ENCODE measurements around the gene PLEKHA1.

PLEKHA1 gene

DNA sequence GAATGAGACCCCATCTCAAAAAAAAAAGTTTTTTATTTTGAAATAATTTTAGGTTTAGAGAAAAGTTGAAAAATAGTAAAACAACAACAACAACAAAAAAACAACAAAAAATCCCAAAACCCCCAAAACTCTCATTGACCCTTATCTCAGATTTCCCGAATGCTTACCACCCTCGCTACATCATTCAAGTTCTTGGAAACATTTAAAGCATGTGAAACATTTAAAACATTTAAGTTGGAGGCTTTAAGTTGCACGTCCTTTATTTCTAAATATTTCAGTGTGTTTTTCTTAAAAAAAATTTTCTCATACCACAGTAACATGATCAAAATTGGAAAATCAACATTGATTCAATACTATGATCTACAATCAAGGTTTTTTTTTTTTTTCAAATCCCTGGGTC is 79.6 kb downstream of the PLEKHA1 start:
- ChIA-PET POLR2A (no interaction called here), CTCF (interaction anchor here (0.6 kb wide), 1 partner anchor 22 kb away, joined by 3 read pairs; no protein-coding TSS in a partner anchor)
- DNase-seq = no peak
- Histone ChIP-seq H3K36me3 (ENCODE audit: control insufficient read depth in 4 of 4, insufficient read depth in 4 of 4, low read length in 3 of 4) (no peaks in the 10 kb centered on the region), H3K4me1 (ENCODE audit: control extremely low read depth in 1 of 4, control insufficient read depth in 4 of 4, insufficient read depth in 4 of 4, low read length in 3 of 4) (no peaks in the 10 kb centered on the region), H3K27me3 (replicated peaks in 2 of 5; ENCODE audit: control insufficient read depth in 4 of 5, insufficient read depth in 5 of 5, low read length in 4 of 5) (peaks cover 5 to 61% (median 27%) of the 10 kb centered on the region in 5 experiments), H3K9me3 (ENCODE audit: control extremely low read depth in 1 of 5, control insufficient read depth in 4 of 5, insufficient read depth in 2 of 5, low read depth in 1 of 5, low read length in 4 of 5) (no peaks in the 10 kb centered on the region), H3K27ac (ENCODE audit: insufficient read depth in 1 of 2, low read depth in 1 of 2, low read length in 2 of 2, poor library complexity in 1 of 2, severe bottlenecking in 2 of 2) (no peak overlapping the region), H3K4me3 (ENCODE audit: control insufficient read depth in 1 of 7, extremely low read depth in 1 of 7, insufficient read depth in 4 of 7, low read depth in 2 of 7, low read length in 6 of 7) (no peak overlapping the region)
- no CpG with 5 or more reads among the region's 3 CpGs for WGBS (ENCODE audit: insufficient coverage)

DNA sequence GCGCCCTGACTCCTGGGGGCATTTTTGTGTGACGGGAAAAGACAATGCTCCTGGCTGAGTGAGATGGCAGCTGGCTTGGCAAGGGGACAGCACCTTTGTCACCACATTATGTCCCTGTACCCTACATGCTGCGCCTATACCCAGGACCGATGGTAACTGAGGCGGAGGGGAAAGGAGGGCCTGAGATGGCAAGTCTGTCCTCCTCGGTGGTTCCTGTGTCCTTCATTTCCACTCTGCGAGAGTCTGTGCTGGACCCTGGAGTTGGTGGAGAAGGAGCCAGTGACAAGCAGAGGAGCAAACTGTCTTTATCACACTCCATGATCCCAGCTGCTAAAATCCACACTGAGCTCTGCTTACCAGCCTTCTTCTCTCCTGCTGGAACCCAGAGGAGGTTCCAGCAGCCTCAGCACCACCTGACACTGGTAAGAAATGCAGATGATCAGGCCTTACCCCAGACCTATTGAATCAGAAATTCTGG is 80.1 kb downstream of the PLEKHA1 start, which contains the start of gene ARMS2:
ARMS2 (plus strand) TSS at position 51 of the 478 bp plus-strand sequence; CDS start at position 126, 75 bp downstream.
- Histone ChIP-seq H3K36me3 (ENCODE audit: control insufficient read depth in 4 of 4, insufficient read depth in 4 of 4, low read length in 3 of 4) (no peaks in the 10 kb centered on the region), H3K27me3 (replicated peaks in 2 of 5; ENCODE audit: control insufficient read depth in 4 of 5, insufficient read depth in 5 of 5, low read length in 4 of 5) (peaks cover 5 to 67% (median 26%) of the 10 kb centered on the region in 5 experiments), H3K4me3 (ENCODE audit: control insufficient read depth in 1 of 7, extremely low read depth in 1 of 7, insufficient read depth in 4 of 7, low read depth in 2 of 7, low read length in 6 of 7) (no peak within 1 kb of the TSS), H3K4me1 (ENCODE audit: control extremely low read depth in 1 of 4, control insufficient read depth in 4 of 4, insufficient read depth in 4 of 4, low read length in 3 of 4) (no peaks in the 10 kb centered on the region), H3K9me3 (ENCODE audit: control extremely low read depth in 1 of 5, control insufficient read depth in 4 of 5, insufficient read depth in 2 of 5, low read depth in 1 of 5, low read length in 4 of 5) (no peaks in the 10 kb centered on the region), H3K27ac (ENCODE audit: insufficient read depth in 1 of 2, low read depth in 1 of 2, low read length in 2 of 2, poor library complexity in 1 of 2, severe bottlenecking in 2 of 2) (no peak within 1 kb of the TSS)
- DNase-seq = no peak
- POLR2A ChIA-PET = interaction anchor here (0.8 kb wide), 1 partner anchor 12 kb away, joined by 4 read pairs; no protein-coding TSS in a partner anchor
- 97% methylated on average over 5 of the region's 7 CpGs for WGBS (ENCODE audit: insufficient coverage)
- CTCF ChIA-PET = no interaction called here

DNA sequence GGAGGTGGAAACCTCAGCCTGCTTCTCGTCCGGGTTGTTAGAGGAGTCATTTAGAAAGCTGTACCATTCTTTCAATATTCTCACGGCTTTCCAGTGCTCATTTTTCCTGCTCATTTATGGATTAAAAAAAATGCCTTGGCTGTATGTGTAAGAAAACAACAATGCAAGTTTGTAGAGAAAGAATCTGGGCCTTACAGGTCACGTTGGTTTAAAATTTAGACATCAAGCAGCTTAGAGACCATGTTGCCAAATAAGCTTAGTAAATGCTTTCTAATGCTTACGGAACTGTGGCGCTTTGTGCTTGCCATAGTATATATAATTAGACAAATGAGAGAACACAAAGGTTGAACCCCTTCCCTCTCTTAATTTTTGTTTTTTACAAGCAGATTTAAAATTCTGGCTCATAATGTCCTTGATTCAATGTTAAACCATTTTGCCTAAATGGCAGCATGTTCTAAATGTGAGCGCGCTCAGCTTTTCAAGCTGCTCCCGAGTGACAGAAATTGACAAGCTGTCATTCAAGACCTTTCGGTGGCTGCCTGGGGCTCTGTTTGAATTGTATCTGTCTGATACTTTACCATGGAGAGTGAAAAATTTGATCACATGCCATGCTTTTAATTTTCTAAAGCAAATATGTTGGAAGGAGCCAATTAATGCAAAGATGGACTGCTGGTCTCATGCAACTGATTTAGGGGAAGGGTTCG is 81.0 kb downstream of the PLEKHA1 start:
- POLR2A ChIA-PET = interaction anchor here (0.8 kb wide), 1 partner anchor 11 kb away, joined by 4 read pairs; no protein-coding TSS in a partner anchor
- CTCF ChIA-PET = no interaction called here
- DNase-seq = no peak
- WGBS (ENCODE audit: insufficient coverage) = 95% methylated on average over 6 of the region's 11 CpGs
- H3K36me3 ChIP-seq (ENCODE audit: control insufficient read depth in 4 of 4, insufficient read depth in 4 of 4, low read length in 3 of 4) = no peaks in the 10 kb centered on the region
- peaks cover 0 to 5% (median 1%) of the 10 kb centered on the region in 4 experiments for H3K4me1 ChIP-seq (ENCODE audit: control extremely low read depth in 1 of 4, control insufficient read depth in 4 of 4, insufficient read depth in 4 of 4, low read length in 3 of 4)
- H3K27ac ChIP-seq (ENCODE audit: insufficient read depth in 1 of 2, low read depth in 1 of 2, low read length in 2 of 2, poor library complexity in 1 of 2, severe bottlenecking in 2 of 2) = no peak overlapping the region
- peaks cover 5 to 68% (median 34%) of the 10 kb centered on the region in 5 experiments for H3K27me3 ChIP-seq (replicated peaks in 2 of 5; ENCODE audit: control insufficient read depth in 4 of 5, insufficient read depth in 5 of 5, low read length in 4 of 5)
- H3K4me3 ChIP-seq (ENCODE audit: control insufficient read depth in 1 of 7, extremely low read depth in 1 of 7, insufficient read depth in 4 of 7, low read depth in 2 of 7, low read length in 6 of 7) = no peak overlapping the region
- H3K9me3 ChIP-seq (ENCODE audit: control extremely low read depth in 1 of 5, control insufficient read depth in 4 of 5, insufficient read depth in 2 of 5, low read depth in 1 of 5, low read length in 4 of 5) = no peaks in the 10 kb centered on the region

DNA sequence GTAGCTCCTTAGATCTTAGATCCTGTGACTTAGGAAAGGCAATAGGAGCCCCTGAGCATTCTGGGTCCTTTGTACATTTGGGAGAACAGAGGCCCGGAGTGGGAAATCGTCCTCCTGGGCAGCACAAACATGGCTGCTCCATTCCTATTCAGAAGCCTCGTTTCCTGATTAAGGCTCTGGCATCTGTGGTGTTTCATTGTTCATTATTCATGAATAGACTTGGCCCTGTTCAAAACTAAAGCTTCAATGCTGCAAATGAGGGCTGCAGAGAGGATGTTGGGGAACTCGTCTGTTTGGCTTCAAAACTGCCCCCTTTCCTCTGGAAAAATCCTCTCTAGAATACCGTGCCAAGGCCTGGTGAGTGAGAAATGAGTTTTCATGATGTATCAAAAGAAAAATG is 83.4 kb downstream of the PLEKHA1 start:
- H3K27me3 ChIP-seq (replicated peaks in 2 of 5; ENCODE audit: control insufficient read depth in 4 of 5, insufficient read depth in 5 of 5, low read length in 4 of 5) = peaks cover 5 to 82% (median 43%) of the 10 kb centered on the region in 5 experiments
- CTCF ChIA-PET = interaction anchor here (1.0 kb wide), 1 partner anchor 23 kb away, joined by 4 read pairs; no protein-coding TSS in a partner anchor

DNA sequence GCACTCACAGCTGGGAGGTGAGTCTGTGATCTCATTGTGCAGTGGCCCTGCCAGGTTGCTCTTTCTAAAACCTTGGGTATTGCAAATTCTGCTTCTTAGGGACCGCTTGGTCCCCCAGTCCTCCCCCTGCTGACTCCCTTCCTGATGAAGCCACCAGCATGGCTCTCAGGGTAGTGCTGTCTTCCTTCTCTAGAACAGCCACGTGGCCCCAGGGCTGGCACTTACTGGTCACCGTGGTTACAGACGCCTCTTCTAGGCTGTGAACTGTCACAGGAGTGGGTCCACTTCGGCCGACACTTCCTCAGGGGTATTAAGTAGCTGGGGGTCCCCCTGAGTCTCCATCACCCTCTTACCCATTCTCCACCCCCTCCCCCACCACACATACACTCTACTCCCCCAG is 84.2 kb downstream of the PLEKHA1 start:
- ChIA-PET CTCF (no interaction called here), POLR2A (no interaction called here)
- DNase-seq = no peak
- WGBS (ENCODE audit: insufficient coverage) = 59% methylated on average over 5 of the region's 6 CpGs
- H3K27ac ChIP-seq (ENCODE audit: insufficient read depth in 1 of 2, low read depth in 1 of 2, low read length in 2 of 2, poor library complexity in 1 of 2, severe bottlenecking in 2 of 2) = no peak overlapping the region
- H3K4me1 ChIP-seq (ENCODE audit: control extremely low read depth in 1 of 4, control insufficient read depth in 4 of 4, insufficient read depth in 4 of 4, low read length in 3 of 4) = peaks cover 0 to 29% (median 11%) of the 10 kb centered on the region in 4 experiments
- H3K36me3 ChIP-seq (ENCODE audit: control insufficient read depth in 4 of 4, insufficient read depth in 4 of 4, low read length in 3 of 4) = no peaks in the 10 kb centered on the region
- no peaks in the 10 kb centered on the region for H3K9me3 ChIP-seq (ENCODE audit: control extremely low read depth in 1 of 5, control insufficient read depth in 4 of 5, insufficient read depth in 2 of 5, low read depth in 1 of 5, low read length in 4 of 5)
- no peak overlapping the region for H3K4me3 ChIP-seq (ENCODE audit: control insufficient read depth in 1 of 7, extremely low read depth in 1 of 7, insufficient read depth in 4 of 7, low read depth in 2 of 7, low read length in 6 of 7)
- peaks cover 5 to 89% (median 48%) of the 10 kb centered on the region in 5 experiments for H3K27me3 ChIP-seq (replicated peaks in 2 of 5; ENCODE audit: control insufficient read depth in 4 of 5, insufficient read depth in 5 of 5, low read length in 4 of 5)

More for the DNA sequence above, 83.4 kb downstream of the PLEKHA1 start:
- Histone ChIP-seq H3K9me3 (ENCODE audit: control extremely low read depth in 1 of 5, control insufficient read depth in 4 of 5, insufficient read depth in 2 of 5, low read depth in 1 of 5, low read length in 4 of 5) (no peaks in the 10 kb centered on the region), H3K36me3 (ENCODE audit: control insufficient read depth in 4 of 4, insufficient read depth in 4 of 4, low read length in 3 of 4) (no peaks in the 10 kb centered on the region), H3K4me1 (ENCODE audit: control extremely low read depth in 1 of 4, control insufficient read depth in 4 of 4, insufficient read depth in 4 of 4, low read length in 3 of 4) (peaks cover 0 to 28% (median 11%) of the 10 kb centered on the region in 4 experiments), H3K27ac (ENCODE audit: insufficient read depth in 1 of 2, low read depth in 1 of 2, low read length in 2 of 2, poor library complexity in 1 of 2, severe bottlenecking in 2 of 2) (no peak overlapping the region), H3K4me3 (ENCODE audit: control insufficient read depth in 1 of 7, extremely low read depth in 1 of 7, insufficient read depth in 4 of 7, low read depth in 2 of 7, low read length in 6 of 7) (no peak overlapping the region)
- 87% methylated on average over 4 of the region's 5 CpGs for WGBS (ENCODE audit: insufficient coverage)
- POLR2A ChIA-PET = interaction anchor here (0.6 kb wide), 1 partner anchor 98 kb away, joined by 3 read pairs; no protein-coding TSS in a partner anchor
- DNase-seq = no peak

DNA sequence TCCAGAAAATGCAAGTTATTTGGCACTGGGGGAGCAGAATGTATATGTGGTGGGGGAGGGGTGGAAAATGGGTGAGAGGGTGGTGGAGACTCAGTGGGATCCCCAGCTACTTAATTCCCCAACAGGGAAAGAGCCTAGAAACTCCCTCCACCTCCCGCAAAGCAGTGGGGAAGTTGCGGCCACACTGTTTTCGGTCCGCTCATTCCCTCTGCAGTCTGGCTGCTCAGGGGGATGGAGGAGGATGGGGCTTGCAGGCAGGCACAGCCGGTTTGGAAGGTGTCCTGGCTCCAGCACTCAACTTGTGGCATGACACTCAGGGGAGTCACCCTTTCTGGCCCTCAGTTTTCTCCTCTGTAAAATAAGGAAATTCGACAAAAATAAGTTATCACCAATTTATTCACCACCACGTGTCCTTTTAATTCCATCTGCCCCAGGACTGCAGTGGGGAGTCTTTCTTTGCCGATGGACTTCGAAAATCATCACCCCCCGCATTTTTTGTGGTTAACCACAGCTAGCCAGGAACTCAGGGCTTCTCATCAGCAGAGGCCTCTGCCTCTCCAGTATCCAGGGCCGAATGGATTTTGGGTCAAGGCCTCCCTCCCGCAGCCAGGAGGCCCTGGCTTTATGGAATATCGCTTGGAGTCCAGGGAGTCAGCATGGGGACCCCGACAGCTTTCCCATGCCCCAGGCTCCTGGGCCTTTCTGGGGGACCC is 85.2 kb downstream of the PLEKHA1 start:
- ChIA-PET POLR2A (no interaction called here), CTCF (no interaction called here)
- H3K9me3 ChIP-seq (ENCODE audit: control extremely low read depth in 1 of 5, control insufficient read depth in 4 of 5, insufficient read depth in 2 of 5, low read depth in 1 of 5, low read length in 4 of 5) = no peaks in the 10 kb centered on the region
- DNase-seq = no peak
- H3K36me3 ChIP-seq (ENCODE audit: control insufficient read depth in 4 of 4, insufficient read depth in 4 of 4, low read length in 3 of 4) = no peaks in the 10 kb centered on the region
- no peak overlapping the region for H3K27ac ChIP-seq (ENCODE audit: insufficient read depth in 1 of 2, low read depth in 1 of 2, low read length in 2 of 2, poor library complexity in 1 of 2, severe bottlenecking in 2 of 2)
- H3K27me3 ChIP-seq (replicated peaks in 2 of 5; ENCODE audit: control insufficient read depth in 4 of 5, insufficient read depth in 5 of 5, low read length in 4 of 5) = peaks cover 5 to 95% (median 50%) of the 10 kb centered on the region in 5 experiments
- WGBS (ENCODE audit: insufficient coverage) = 32% methylated on average over 12 of the region's 14 CpGs
- H3K4me1 ChIP-seq (ENCODE audit: control extremely low read depth in 1 of 4, control insufficient read depth in 4 of 4, insufficient read depth in 4 of 4, low read length in 3 of 4) = peaks cover 0 to 29% (median 11%) of the 10 kb centered on the region in 4 experiments
- H3K4me3 ChIP-seq (ENCODE audit: control insufficient read depth in 1 of 7, extremely low read depth in 1 of 7, insufficient read depth in 4 of 7, low read depth in 2 of 7, low read length in 6 of 7) = no peak overlapping the region
